Measurements from ENCODE around the gene ALPL. TPM values are rescaled to one million over a fixed set of nuclear protein-coding genes. Genes with fewer than 3 reads are reported as not detected.
A peak's percentile ranks its signal among the peaks of the same experiment; 100 is the strongest.

ALPL gene
- total and polyA plus RNA-seq, 2 of the 4 experiments (the other 2 are of a cell fraction), result 0.54 to 2.2 TPM

GRCh38 chr1:21503706-21504377 is 5.4 kb upstream of the ALPL start:
- peaks cover 5% of the 10 kb centered on the region for H3K9me3 ChIP-seq (ENCODE audit: control insufficient read depth, insufficient read depth, low read length)
- no peak overlapping the region for H2BK20ac ChIP-seq (ENCODE audit: low read depth, low read length)
- no peak overlapping the region for H2BK120ac ChIP-seq (ENCODE audit: low read depth, low read length)
- H2BK5ac ChIP-seq (ENCODE audit: low read depth, low read length, poor library complexity, severe bottlenecking), result no peak overlapping the region
- ATAC-seq (ENCODE audit: low read depth) (no peak), DNase-seq (no peak)
- H3K79me1 ChIP-seq (ENCODE audit: low read depth in 1 of 2, low read length in 2 of 2), result no peaks in the 10 kb centered on the region
- no peak overlapping the region for H3K23ac ChIP-seq (ENCODE audit: low read depth, low read length)
- H3K18ac ChIP-seq (ENCODE audit: low read depth, low read length), result no peak overlapping the region
- no peak overlapping the region for H3K4me2 ChIP-seq (ENCODE audit: low read depth, low read length)
- TF ChIP-seq NFE2L2 (IDR thresholded peaks at IDR 0.05; ENCODE audit: low read depth, low read length), result no peak
- TF ChIP-seq, protein P1, sequence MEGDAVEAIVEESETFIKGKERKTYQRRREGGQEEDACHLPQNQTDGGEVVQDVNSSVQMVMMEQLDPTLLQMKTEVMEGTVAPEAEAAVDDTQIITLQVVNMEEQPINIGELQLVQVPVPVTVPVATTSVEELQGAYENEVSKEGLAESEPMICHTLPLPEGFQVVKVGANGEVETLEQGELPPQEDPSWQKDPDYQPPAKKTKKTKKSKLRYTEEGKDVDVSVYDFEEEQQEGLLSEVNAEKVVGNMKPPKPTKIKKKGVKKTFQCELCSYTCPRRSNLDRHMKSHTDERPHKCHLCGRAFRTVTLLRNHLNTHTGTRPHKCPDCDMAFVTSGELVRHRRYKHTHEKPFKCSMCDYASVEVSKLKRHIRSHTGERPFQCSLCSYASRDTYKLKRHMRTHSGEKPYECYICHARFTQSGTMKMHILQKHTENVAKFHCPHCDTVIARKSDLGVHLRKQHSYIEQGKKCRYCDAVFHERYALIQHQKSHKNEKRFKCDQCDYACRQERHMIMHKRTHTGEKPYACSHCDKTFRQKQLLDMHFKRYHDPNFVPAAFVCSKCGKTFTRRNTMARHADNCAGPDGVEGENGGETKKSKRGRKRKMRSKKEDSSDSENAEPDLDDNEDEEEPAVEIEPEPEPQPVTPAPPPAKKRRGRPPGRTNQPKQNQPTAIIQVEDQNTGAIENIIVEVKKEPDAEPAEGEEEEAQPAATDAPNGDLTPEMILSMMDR (conservative IDR thresholded peaks at IDR 0.05; ENCODE audit: low read depth, low read length), result no peak
- TF ChIP-seq CHD1 (IDR thresholded peaks at IDR 0.05; ENCODE audit: low read depth, low read length), result no peak
- no peak for TF ChIP-seq FOS (IDR thresholded peaks at IDR 0.05; ENCODE audit: low read depth, low read length)
- TF ChIP-seq SMC3 (IDR thresholded peaks at IDR 0.05; ENCODE audit: low read depth, low read length), result no peak
- no peak for TF ChIP-seq ELK1 (IDR thresholded peaks at IDR 0.05; ENCODE audit: borderline replicate concordance, low read depth, low read length)
- no peak for TF ChIP-seq RFX5 (IDR thresholded peaks at IDR 0.05; ENCODE audit: low read depth, low read length)
- TF ChIP-seq POLR2A (IDR thresholded peaks at IDR 0.05; ENCODE audit: low read depth, low read length), result no peak
- TF ChIP-seq, protein P2, sequence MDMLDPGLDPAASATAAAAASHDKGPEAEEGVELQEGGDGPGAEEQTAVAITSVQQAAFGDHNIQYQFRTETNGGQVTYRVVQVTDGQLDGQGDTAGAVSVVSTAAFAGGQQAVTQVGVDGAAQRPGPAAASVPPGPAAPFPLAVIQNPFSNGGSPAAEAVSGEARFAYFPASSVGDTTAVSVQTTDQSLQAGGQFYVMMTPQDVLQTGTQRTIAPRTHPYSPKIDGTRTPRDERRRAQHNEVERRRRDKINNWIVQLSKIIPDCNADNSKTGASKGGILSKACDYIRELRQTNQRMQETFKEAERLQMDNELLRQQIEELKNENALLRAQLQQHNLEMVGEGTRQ (IDR thresholded peaks at IDR 0.05; ENCODE audit: low read depth, low read length), result no peak
- no peak for TF ChIP-seq CEBPB (IDR thresholded peaks at IDR 0.05; ENCODE audit: low read depth, low read length)
- TF ChIP-seq RCOR1 (IDR thresholded peaks at IDR 0.05; ENCODE audit: insufficient replicate concordance, low read length), result no peak
- no peak for TF ChIP-seq BHLHE40 (IDR thresholded peaks at IDR 0.05; ENCODE audit: low read depth, low read length)
- no peak for TF ChIP-seq MAFK (IDR thresholded peaks at IDR 0.05; ENCODE audit: low read depth, low read length)
- TF ChIP-seq RAD21 (IDR thresholded peaks at IDR 0.05; ENCODE audit: low read length), result no peak
- TF ChIP-seq MAZ (IDR thresholded peaks at IDR 0.05; ENCODE audit: borderline replicate concordance, low read depth, low read length), result no peak
- TF ChIP-seq MXI1 (IDR thresholded peaks at IDR 0.05; ENCODE audit: borderline replicate concordance, low read depth, low read length), result no peak
- H2AK9ac ChIP-seq (replicated peaks; ENCODE audit: low read depth, low read length, poor library complexity), result no peak overlapping the region
- no peak overlapping the region for H4K91ac ChIP-seq (ENCODE audit: insufficient read depth, low read depth, low read length)
- no peaks in the 10 kb centered on the region for H4K20me1 ChIP-seq (ENCODE audit: insufficient read depth, low read length)
- H3K36me3 ChIP-seq (ENCODE audit: control insufficient read depth, insufficient read depth, low read length), result no peaks in the 10 kb centered on the region
- no peak overlapping the region for H3K56ac ChIP-seq (ENCODE audit: extremely low read depth, insufficient read depth, low read length)
- H3K4me1 ChIP-seq (ENCODE audit: control insufficient read depth, insufficient read depth, low read length), result peaks cover 4% of the 10 kb centered on the region; the same call in 1 of the 2 replicates
- dilution Hi-C loops (cut with HindIII; ENCODE audit: low sequenced_read_pairs, unreplicated experiment) (no loop called here), intact Hi-C loops (cut with micrococcal nuclease) (no loop called here), in situ Hi-C loops (cut with MboI; ENCODE audit: low sequenced_read_pairs) (no loop called here)
- H4K5ac ChIP-seq (ENCODE audit: low read depth, low read length), result no peak overlapping the region
- H3K27me3 ChIP-seq (ENCODE audit: control insufficient read depth, insufficient read depth, low read length), result peaks cover 18% of the 10 kb centered on the region
- no peak overlapping the region for H3K27ac ChIP-seq (ENCODE audit: insufficient read depth, low read length)
- no peak overlapping the region for H3K4ac ChIP-seq (ENCODE audit: low read depth, low read length)
- BruUV-seq (replicated peaks), result no TSS peak
- H3K4me3 ChIP-seq (ENCODE audit: insufficient read depth, low read depth, low read length), result no peak overlapping the region
- no peak overlapping the region for H3K14ac ChIP-seq (replicated peaks; ENCODE audit: low read depth, low read length)
- 44% methylated on average over 2 of the region's 7 CpGs; no CpG with 5 or more reads in 1 of the 2 experiments for WGBS, 2 experiments (ENCODE audit: extremely low coverage in 2 of 2, insufficient read length in 1 of 2)
- H3K9ac ChIP-seq (ENCODE audit: low read depth, low read length), result no peak overlapping the region
- no peak overlapping the region for H2AK5ac ChIP-seq (ENCODE audit: low read depth, low read length)
- ChIA-PET CTCF (no interaction called here), POLR2A (ENCODE audit: unreplicated experiment) (no interaction called here)
- no peaks in the 10 kb centered on the region for H3K9me1 ChIP-seq (ENCODE audit: insufficient read depth, low read length)
- H2BK15ac ChIP-seq (ENCODE audit: low read depth, low read length), result no peak overlapping the region
- no peak overlapping the region for H4K8ac ChIP-seq (ENCODE audit: low read depth in 2 of 2, low read length in 2 of 2)
- H2AFZ ChIP-seq (replicated peaks; ENCODE audit: low read length, poor library complexity), result peak overlapping the region; percentile 51

Measured in IMR-90 (cell line).